NCI-H146 treated with DMSO at 0.1 percent for 48 hours (cell line): ENCODE measurements around the gene FHDC1.

Experiments used
- DNase-seq: peaks from one replicate; lab custom pipeline; 2025; ENCODE audit not compliant: unreplicated experiment; lab: John Stamatoyannopoulos, UW

FHDC1 gene

GRCh38 chr4:152956650-152957436 is 20.7 kb downstream of the FHDC1 start:
- no peak for DNase-seq

GRCh38 chr4:152957437-152958171 is 21.5 kb downstream of the FHDC1 start:
- DNase-seq, result no peak

GRCh38 chr4:152959080-152959479 is 23.0 kb downstream of the FHDC1 start:
- DNase-seq, result no peak

- no peak for DNase-seq
Measured at GRCh38 chr4:152960082-152960481, 24.0 kb downstream of the FHDC1 start.

- no peak for DNase-seq
Measured at GRCh38 chr4:152961014-152961772, 25.1 kb downstream of the FHDC1 start.

- DNase-seq, result no peak
Measured at GRCh38 chr4:152961773-152962115, 25.6 kb downstream of the FHDC1 start.

- DNase-seq, result no peak
Measured at GRCh38 chr4:152962150-152962549, 26.0 kb downstream of the FHDC1 start.

DNA sequence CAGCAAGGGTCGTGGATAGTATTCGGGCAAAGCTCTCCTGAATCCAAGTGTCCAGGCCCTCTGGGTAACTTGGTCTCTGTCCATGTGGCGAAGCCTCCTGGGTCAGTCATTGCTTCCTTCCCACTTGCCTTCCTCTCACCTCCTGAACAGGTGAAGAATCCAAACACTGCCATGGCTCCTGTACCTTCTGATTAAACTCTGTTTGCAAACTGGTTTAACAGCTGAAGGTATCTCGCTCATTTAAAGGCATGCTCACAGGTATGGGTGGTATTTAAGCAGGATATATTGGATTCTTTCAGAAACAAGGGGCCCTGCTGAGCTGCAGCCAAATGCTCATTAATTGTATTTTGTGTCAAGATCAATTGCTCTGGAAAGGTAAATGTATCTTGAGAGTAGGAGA is 28.2 kb downstream of the FHDC1 start:
- DNase-seq, result no peak

- no peak for DNase-seq
Measured at GRCh38 chr4:152965611-152966010, 29.5 kb downstream of the FHDC1 start.

DNA sequence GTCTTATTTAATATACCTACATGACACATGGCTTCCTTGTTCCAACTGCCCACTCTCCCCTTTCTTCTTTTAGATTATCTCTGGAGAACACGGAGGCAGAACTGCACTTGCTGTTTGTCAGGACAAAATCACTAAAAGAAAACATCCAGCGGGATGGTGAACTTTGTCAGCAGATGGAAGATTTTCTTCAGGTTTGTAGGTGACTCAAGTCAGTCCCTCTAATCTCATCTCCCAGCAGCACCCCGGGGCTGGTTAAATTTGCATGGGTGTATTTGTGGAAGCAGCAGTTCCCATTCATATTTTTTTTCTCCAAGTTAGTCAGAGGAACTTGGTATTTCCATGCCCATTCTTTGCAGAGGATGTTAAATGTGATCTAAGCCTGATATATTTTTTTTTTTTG is 31.8 kb downstream of the FHDC1 start:
- DNase-seq, result no peak

- DNase-seq, result no peak
Measured at GRCh38 chr4:152968806-152969394, 32.8 kb downstream of the FHDC1 start.

- no peak for DNase-seq
Measured at GRCh38 chr4:152970102-152970820, 34.1 kb downstream of the FHDC1 start.

GRCh38 chr4:152971053-152971452 is 34.9 kb downstream of the FHDC1 start:
- DNase-seq, result no peak

- DNase-seq, result no peak
Measured at GRCh38 chr4:152972821-152973628, 36.9 kb downstream of the FHDC1 start.

GRCh38 chr4:152973629-152974467 is 37.7 kb downstream of the FHDC1 start:
- DNase-seq, result no peak

GRCh38 chr4:152974468-152975379 is 38.6 kb downstream of the FHDC1 start:
- no peak for DNase-seq

- DNase-seq, result no peak
Measured at GRCh38 chr4:152975380-152976211, 39.5 kb downstream of the FHDC1 start.
